DMS 273 (cell line): ENCODE results near the gene UQCR11.
"Not testable (repeated sequence)": the region's sequence is repeated elsewhere in the genome, so short reads cannot be mapped to it uniquely, and the experiment has no call there.

ENCODE experiments used
- DNase-seq: peaks from one replicate; lab custom pipeline; 2025; ENCODE audit not compliant: unreplicated experiment; lab: John Stamatoyannopoulos, UW

UQCR11 gene

DNA sequence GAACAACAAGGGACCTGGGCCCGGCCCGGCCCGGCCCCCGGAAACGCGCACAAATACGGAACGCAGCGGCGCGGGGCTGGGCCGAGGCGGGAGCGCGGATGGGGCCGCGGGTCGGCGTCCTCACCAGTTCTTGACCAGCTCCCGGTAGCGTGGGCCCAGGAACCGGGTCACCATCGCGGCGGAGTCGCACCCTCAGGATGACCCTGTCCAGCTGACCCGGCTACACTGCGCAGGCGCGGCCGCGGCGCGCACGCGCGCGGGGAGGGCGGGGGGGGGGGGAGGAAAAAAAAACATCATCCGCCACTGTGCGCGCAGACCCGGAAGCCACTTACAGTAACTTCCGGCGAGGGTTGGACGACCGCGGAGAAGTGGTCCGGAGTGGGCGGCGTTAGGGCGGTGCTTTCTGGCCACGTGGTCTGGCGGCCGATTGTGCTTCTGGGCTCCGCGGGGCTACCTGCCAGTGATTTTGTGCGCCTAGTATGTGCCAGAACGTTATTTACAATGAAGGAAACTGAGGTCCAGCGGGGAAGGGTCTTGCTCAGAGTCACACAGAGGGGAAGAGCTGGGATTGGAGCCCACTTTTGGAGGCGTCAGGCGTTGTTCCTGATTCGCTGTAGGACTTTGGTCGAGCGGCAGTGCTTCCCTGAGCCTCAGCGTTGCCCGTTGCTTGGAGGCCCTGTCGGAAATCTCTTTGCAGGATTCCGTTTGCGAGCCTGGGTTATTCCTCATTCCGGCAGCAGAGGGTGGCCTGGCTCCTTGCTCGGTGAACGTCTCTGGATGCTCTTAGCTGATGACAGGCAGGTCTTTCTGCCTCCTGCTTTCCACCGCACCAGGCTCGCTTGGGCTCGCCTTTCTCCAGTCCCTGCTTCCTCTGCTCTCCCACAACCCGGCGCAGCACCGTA lies at the start of gene UQCR11:
TSS of gene UQCR11 (minus strand) at position 227 of the 902 bp plus-strand sequence. CDS start at position 174, 53 bp downstream.
- DNase-seq = peak; percentile 98

DNA sequence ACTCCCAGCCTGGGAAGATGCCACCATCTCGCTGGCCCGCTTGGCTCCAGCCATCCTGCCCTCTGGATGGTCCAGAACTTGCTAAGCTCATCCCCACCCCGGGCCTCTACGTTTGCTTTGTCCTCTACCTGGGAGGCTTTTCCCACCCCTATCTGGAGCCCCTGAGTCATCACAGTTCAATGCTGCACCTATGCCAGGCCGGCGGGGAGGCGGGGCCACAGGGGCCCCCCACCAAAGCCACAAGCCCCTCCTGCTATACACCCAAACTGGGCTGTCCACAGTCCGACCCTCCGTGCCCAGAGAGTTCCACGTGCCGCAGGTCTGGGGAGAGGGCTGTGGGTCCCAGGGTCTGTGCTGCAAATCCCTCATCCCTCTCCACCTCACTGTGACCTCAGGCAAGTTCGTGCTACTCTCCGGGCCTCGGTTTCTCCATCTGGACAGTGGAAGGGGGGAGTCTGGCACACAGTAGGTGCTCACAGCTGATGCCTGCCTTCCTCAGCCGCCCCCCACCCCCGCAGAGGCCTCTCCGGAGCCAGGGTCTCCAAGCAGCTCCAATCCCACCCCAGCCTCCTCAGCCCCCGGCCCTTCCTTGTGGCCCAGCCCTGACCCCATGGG lies 49.0 kb upstream of the UQCR11 start:
- no peak for DNase-seq

- DNase-seq = no peak
Measured at GRCh38 chr19:1653300-1653628, 48.0 kb upstream of the UQCR11 start.

GRCh38 chr19:1652471-1653299 lies 47.4 kb upstream of the UQCR11 start, which contains the start of gene TCF3:
TSS of gene TCF3 (minus strand) at chr19:1652615. CDS start at chr19:1650248, 2,367 bp downstream.
- peak; percentile 99 for DNase-seq

- DNase-seq = peak; percentile 81
Measured at GRCh38 chr19:1651568-1652291, 46.5 kb upstream of the UQCR11 start.

DNA sequence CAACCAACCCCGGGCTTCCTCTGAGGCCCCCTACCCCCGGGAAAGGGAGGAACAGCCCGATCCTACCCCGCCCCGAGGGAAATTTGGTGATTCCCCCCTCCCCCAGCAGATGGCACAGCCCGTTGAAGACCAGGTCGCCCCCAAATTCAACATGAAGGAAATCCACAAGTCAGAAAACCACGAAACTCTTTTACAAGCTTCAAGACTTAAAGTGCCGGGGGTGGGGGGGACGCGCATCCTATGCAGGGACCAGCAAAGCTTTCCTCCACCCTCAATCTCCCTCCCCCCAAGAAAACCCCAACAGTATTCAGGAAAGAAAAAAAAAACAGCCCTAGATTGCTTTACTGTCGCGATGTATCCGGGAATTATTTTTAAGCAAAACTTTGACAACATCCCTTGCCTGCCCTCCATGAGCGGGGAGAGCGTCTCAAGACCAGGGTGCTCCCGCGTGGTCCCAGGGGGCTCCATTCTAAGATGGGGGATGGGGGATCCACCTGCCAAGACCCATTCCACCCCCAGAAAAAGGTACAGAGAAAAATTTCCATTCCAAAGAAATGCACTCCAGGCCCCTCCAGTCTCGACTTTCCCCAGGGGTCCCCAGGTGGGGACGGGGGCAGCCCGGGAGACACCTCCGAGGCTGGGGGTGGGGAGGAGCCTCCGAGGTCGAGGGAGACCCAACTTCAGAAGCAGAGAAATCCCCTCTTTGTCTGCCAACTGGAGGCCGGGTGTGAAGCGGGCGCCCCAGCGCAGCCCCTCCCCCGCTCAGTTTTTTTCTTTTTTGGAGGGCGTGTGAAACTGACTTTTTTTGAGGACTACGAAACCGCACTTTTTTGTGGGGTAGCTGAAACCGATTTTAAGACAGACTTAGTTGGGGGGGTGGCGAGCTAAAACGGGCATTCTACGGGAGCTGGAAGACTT lies 45.6 kb upstream of the UQCR11 start:
- DNase-seq = peak; percentile 63

DNA sequence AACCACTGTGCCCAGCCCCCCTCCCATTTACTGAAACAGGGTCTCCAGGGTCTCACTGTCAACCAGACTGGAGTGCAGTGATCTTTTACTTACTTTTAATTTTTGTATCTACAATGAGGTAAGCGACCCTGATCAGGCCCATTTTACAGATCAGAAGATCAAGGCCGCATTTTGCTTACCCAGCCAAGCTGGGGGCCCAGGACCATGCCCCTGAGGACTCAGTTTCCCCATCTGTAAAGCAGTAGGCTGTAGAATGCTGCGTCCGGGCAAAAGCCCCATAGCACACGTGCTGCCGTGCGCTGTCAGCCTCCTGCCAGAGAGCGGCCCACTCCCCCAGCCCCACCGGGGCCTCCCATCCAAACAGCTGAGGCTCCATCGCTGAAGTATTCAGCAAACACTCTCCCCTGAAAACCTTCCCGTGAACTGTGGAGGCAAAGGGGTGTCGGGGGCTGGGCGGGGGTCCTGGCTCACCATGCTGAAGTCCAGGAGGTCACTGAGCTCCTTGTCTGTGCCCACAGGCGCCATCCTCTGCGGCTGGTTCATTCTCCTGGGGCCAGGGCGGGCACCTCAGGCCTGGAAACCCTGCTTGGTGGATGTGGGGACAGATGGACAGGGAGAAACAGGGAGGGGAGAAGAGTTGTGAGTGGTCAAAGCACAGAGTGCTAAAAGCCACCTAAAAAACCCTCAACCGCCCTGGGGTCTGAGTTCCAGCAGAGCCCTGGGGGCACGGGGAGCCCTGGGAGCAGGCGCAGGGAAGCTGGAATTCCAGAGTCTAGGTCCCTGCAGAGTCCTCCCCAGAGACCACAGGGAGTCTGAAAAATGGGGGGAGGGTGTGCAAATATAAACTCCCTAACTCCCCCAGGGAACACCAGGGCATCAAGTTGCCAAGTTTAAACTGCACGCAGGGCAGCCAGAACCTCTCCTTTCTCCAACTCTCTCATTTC lies 44.7 kb upstream of the UQCR11 start:
- no peak for DNase-seq

GRCh38 chr19:1648920-1649541 lies 43.8 kb upstream of the UQCR11 start:
- DNase-seq = no peak

DNA sequence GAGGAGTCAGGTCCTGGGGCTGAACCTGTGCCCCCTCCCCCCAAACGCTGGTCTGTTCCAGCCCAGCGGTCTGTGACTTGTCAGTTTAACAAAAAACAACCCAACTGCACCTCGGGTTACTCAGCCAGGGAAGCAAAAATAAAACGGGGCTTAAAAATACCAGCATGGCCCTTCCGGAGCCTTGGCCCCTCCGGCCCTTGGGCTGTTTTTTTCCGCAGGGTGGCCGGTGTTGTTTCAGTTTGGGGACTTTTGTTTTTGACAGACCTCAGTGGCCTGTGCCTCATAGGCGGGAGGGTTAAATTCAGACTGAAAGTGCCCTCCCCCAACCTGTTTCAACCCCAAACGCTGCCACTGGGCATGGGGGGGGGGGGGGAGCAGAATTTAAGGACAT lies 43.2 kb upstream of the UQCR11 start:
- DNase-seq = no peak

- no peak for DNase-seq
Measured at GRCh38 chr19:1647501-1648458, 42.5 kb upstream of the UQCR11 start.

DNA sequence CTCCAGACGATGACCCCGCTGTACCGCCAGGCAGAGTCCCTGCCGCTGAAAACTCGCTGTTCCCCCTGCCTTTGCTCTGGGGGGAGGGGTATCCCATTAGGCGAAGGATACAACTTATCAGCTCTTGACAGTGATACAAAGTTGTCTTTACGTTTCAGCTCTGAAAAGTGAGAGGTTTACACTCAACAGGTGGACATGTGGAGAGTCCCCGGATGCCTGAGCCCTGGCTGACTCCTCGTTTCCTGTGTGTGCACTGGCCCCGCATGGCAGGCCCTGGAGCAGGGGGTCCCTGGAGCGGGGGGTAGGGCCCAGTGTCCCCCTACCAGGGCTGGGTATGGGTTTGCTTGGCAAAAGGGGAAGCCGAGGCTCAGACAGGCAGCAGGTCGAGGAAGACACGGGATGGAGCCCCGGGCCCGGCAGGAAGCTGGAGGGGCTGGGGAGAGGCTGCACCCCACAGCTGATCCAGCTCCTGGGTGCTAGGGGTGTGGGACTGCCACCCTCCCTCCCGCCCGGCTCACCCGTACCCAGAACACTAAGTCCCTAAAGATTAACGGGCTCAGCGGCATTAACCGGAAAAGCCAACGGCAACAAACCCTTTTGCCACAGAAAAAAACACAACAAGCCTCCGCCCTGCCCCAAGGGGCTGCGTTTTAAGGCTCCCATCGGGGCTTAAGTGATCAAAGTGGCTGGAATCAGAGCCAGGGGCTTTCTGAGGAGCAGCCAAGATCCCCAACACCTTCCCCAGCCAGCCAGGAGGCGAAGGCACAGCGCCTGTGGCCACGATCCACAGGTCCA lies 41.6 kb upstream of the UQCR11 start:
- DNase-seq = no peak

DNA sequence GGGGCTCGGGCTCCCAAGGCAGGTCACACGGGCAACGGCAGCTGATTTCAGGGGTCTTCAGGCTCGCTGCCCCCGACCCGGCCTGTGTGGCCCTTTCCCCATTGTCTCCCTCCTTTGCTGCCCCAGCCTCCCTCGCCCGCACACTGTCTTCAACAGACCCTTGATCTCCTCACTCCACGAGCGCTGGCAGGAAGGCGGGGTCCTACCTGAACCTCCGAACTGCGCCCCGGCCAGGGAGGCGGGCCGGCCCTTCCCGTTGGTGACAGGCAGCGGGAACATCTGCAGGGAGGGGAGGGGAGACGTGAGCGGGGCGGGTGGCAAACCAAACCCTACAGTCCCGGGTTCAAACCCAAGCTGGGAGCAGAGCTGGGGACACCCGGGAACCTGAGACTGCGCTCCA lies 40.9 kb upstream of the UQCR11 start:
- no peak for DNase-seq

GRCh38 chr19:1645299-1645698 lies 40.0 kb upstream of the UQCR11 start:
- no peak for DNase-seq

DNA sequence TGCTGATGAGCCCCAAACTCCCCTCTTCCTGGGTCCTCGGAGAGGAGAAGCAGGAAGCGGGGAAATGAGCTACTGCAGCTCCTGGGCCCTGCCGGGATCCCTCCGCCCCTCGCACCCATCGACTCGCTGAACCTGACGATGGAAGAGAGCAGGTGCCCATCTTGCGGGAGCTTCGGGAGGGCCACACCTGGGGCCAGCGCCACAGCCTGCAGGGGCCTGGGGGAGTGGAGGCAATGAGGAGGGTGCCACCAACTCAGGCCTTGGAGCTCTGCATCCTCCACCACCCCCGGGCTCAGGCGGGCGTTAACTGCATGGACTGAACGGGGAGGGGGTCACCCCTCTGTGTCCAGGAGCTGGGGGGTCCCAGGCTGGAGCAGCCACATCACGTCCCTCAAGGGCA lies 38.8 kb upstream of the UQCR11 start:
- DNase-seq = no peak

GRCh38 chr19:1640893-1641448 lies 35.7 kb upstream of the UQCR11 start:
- DNase-seq = not testable (repeated sequence)
